GM21360 (cell line): Measurements from ENCODE around the gene LARP1.
"Not testable (repeated sequence)": the region's sequence is repeated elsewhere in the genome, so short reads cannot be mapped to it uniquely, and the experiment has no call there.

Experiments used
- ATAC-seq: cut with Tn5 transposase; IDR thresholded peaks from one replicate; pipeline ENCODE4 v1.9.1; 2021; ENCODE audit warnings: mild to moderate bottlenecking, moderate library complexity; ENCODE audit not compliant: unreplicated experiment

LARP1 gene

DNA sequence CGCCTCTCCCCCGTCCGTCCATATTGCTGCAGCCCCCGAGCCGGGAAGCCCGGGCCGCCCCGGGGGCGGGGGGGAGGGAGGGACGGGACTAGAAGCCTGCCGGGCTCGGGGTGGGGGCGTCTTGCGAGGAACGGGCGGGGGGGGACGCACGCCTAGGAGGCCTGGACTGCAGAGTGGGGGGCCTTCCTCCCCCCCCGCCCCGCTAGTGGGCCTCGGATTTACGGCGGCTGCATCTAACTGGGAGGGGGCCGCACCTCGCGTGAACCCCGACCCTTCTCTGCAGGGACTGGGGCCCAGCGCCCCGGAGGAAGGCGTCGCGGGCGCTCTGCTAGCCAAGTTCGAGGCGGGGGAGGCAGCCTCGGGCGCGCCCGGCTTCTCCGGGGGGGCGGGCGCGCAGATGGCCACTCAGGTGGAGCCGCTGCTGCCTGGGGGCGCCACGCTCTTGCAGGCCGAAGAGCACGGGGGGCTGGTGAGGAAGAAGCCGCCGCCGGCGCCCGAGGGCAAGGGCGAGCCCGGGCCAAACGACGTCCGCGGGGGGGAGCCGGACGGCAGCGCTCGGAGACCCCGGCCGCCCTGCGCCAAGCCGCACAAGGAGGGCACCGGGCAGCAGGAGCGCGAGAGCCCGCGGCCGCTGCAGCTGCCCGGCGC is at the start of gene LARP1:
TSS of gene LARP1 (plus strand) at position 17 of the 648 bp plus-strand sequence. CDS start at position 398, 381 bp downstream.
- no peak for ATAC-seq

DNA sequence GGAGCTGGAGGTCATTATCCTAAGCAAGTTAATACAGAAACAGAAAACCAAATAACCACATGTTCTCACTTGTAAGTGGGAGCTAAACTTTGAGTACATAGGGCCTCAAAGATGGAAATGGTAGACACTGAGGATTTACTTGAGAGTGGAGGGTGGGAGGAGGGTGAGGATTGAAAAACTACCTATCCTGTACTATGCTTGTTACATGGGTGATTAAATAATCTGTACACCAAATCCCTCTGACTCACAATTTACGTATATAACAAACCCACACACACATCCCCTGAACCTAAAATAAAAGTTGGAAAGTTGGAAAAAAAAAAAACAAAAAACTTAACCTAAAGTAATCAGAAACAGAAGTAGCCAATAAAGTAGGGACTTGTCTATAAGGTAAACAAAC is 48.8 kb upstream of the LARP1 start:
- ATAC-seq, result no peak

DNA sequence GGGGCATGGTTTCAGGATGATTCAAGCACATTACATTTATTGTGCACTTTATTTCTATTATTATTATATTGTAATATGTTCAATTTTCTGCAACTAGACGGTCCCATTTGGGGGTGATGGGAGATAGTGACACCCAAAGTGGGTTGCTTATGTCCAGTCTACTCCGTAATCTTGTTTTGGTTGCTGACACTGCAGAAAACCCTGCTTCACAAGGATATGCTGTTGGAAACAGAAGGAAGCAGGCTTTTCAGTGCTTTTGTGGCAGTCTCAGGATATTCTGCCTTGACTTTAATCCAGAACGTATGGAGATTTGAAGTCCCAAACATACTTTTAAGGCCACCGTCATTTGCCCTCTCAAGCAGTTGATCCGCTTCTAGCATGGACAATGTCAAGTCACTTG is 47.5 kb upstream of the LARP1 start:
- no peak for ATAC-seq

DNA sequence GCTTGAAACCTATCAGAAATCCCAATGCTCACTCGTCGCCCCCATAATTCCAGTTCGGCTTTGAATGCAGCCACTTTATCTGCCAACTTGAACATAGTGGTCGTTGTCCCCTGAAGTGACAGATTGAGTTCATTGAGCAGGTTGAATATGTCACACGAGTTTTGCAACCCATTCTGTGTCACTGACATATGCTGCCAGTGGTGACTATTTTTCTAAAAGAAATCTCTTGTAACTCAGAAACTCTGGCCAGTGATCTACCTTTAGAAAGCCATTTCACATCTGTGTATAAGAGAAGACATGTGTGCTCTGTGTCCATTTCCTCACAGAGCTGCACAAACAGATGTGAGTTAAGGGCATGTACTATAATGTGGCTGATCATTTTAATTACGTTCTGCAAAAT is 47.0 kb upstream of the LARP1 start:
- ATAC-seq, result no peak

DNA sequence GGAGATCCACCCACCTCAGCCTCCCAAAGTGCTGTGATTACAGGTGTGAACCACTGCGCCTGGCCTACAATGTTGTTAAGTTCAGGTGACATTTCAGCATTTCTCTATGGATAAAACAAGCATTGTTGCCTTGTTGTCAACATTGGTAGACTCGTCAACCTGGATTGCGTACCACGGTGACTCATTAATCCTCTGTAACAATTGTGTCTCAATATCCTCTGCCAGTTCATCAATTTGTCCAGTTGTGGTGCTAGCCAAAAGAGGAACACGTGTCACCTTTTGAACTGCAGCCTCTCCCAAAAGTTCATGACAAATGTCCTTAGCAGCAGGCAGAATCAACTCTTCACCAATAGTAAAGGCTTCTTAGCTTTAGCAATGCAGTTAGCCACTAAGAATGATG is 46.3 kb upstream of the LARP1 start:
- no peak for ATAC-seq

DNA sequence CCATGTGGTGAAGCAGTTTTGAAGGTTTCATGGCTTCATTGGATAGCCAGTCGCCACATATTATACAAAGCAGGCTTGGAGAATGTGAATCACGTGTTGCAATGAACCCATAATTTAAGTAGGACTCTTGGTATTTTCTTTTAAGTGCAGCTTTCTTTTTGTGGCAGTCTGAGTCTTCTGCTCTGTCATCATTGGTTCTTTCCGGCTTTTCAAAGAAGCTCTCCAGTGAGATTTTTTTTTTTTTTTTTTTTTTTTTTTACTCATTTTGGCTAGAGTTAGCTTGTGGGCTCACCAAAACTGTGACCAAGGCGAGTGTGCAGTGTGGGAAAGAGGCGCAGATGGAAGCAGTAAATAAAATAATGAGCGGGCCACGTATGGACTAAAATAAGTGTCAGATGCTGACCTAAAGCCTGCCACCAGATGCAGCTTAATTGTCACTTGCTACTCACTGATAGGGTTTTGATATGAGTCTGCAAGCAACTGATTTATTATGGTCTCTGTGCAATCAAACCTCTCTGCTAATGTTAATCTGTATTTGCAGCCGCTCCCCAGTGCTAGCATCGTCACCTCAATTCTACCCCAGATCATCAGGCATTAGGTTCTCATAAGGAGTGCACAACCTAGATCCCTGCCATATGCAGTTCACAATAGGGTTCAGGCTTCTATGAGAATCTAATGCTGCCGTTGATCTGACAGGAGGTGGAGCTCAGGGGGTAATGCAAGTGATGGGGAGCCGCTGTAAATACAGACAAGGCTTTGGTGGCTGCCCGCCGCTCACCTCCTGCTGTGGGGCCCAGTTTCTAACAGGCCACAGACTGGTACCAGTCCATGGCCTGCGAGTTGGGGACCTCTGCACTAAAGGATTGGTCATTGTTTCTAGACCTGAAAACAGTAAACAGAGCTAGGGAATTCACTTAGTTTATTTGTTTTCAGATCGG is 45.5 kb upstream of the LARP1 start:
- ATAC-seq, result no peak

DNA sequence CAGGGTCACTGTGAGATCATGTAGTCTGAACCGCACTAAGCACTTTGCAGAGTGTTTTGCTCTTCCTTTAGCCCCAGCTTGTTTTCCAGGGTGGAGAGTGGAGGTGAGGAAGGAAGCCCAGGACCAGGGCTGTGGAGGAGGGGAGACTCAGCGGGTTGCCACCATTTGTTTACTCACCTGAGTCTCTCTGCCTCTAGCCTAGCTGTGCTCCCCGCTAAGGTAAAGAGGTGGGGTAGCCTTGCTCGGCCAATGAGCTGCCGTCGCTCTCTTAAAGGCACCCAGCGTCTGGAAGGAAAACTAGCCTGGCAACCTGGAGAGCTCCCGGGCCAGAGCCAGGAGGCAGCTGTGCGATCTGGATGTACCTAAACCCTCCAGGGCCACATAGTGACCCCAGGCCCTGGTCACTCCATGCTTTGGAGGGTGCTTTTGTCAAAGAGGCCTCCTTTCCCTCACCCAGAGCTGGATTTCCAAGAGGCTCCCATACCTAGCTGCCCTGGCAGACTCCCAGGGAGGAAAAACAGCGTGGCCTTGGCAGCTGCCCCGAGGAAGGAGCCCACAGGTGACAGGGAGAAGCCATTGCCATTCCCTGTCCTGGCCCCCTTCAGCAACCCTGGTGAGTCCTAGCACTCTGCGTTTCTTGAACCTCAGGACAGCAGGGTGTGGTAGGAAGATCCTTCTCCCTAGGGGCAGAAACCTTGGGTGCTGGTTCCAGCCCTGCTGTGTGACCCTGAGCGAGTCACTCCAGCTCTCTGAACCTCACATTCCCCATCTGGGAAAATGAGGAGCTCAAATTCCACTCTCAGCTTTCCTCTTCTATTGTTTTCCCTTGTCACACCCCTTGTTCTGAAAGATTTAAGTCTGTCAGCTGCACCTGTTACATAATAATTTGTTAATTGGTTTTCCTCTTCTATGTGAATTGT is 42.4 kb upstream of the LARP1 start:
- no peak for ATAC-seq

DNA sequence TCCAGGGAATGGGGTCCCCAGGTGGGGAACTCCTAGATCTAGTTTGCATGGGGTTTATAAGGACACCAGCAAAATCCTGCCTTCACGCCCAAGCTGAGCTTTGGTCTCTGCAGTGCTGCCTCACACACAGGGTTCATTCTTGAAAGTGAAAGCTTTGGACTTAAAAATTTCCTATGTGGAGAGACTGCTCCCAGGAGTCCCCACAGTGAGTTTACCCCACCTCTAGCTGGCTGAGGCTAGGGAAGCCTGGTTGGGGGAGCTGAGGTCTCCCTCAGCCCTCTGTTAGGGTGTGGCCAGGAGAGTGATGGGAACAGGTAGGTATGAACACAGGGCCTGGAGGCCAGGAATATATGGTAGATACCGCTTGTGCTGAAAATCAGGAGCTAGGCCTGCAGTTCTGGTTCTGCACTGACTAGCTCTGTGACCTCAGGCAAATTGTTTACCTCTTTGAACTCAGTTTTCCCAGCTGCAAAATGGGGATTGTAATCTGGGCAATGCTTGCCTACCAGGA is 41.5 kb upstream of the LARP1 start:
- ATAC-seq, result no peak

DNA sequence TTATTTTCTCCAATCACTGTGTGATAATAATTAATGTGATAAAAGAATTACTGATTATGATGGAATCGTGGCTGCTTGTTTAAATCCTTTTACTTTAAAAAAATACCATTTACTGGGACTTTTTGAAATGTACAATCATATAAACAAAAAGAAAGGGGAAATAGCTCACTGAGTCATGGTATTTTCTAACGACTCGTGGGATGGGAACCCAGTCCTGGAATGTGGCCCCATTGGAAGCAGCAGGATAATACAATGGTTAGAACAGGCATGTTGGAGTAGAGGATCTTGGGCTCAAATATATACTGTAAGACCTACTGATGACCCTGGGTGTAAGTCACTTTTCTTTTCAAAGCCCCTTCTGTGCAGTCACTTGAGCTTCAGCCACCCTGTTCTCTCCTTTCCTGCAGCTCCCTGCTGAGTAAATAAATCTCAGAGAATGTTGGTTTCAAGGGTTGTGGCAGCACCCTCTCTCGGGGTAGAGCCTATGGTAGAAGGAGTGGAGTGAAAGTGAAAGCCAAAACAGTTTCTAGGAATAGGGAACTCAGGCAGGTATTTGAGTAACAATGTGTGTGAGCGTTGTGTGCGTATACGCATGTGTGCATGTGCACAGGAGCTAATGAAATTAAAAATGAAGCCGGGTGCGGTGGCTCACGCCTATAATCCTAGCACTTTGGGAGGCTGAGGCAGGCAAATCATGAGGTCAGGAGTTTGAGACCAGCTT is 40.8 kb upstream of the LARP1 start:
- peak; percentile 64 for ATAC-seq

DNA sequence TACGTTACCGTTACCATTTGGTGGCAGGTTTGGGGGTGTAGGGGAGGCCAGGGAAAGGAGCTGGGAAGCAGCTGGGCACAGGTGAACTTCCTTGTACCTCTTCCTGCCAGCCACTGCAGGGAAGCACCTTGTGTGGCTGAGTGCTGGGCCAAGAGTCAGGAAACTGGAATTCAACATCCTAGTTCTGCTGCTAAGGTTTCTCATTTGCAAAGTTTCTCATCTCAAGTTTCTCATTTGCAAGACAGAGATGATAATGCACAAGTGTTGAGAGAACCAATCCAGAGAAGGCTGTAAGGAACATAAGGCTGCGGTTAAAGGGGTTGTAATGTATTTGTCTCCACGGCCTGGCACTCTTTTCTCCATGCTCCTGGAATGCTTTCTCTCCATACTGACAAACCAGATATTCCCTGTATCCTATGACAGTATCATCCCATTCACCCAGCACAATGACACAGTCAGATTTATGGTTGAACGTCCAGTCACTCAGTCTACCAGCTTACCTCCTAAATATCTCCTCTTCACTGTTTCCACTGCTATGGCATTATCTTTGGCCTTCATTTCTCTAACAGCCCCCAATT is 33.6 kb upstream of the LARP1 start:
- no peak for ATAC-seq

DNA sequence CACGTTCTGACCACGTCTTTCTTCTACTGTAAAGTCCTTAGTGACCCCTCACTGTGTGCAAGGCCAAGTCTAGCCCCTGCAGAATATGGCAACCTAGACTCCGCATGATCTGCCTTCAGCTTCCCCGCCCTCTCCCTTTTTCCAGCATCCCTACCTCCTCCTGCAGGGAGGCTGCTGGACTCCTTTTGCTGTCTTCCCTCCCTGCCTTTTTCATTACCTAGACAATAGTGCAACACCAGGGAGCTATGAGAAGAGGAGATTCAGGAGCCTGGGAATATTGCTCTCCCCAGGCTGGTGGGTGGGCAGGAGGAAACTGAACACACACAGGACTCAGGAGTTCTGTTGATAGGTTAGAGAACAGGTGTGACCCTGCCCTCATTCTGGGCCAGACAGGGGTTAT is 33.1 kb upstream of the LARP1 start:
- ATAC-seq, result no peak

DNA sequence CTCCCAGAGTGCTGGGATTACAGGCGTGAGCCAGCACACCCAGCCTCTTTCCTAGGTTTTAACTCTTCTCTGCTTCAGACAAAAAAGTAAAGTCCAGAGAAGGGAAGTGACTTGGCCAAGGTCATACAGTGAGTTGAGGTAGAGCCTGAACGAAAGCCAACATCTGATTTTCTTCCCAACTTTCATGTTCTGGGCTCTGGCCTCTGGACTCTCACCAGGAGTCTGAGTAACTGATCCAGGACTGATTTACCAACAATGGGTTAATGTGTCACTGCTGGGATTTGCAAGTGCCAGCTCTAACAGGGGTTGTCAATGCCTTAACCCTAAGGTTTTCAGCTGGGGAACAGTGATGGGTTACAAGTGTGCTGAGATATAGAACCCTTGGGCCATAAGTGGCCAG is 32.2 kb upstream of the LARP1 start:
- ATAC-seq, result no peak

DNA sequence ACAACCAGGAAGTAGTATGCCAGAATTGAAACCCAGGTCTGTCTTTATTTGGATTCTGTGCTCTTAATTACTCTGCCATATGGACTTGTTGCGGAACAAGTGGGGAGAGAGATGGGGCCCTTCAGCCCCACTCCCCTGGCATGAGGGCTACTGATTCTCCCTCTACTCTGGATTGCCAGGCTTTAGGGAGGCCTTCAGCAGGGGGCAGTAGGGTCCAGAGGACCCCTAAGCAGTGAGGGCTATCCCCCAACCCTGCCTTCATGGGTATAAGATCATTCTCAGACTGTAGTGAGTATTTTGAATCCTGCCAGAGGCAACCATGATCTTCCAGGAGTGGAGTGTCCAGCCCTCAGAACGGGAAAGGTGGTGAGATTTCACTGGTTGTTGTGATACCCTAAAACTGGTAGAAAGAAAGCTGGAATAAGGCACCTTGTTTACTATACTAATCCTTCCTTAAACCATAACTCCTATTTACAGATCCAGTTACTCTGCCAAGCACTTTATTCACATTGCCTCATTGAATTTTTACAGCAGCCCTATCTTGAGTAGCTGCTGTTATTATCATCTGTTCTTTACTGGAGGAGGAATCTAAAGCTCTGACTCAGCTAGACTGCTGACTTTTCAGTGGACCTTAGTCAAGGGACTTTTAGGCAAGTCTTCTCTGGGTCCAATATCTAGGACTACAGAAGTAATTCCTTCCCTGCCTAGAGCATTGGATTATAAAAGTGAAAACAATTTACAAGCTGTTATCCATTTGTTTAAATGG is 31.3 kb upstream of the LARP1 start:
- no peak for ATAC-seq

DNA sequence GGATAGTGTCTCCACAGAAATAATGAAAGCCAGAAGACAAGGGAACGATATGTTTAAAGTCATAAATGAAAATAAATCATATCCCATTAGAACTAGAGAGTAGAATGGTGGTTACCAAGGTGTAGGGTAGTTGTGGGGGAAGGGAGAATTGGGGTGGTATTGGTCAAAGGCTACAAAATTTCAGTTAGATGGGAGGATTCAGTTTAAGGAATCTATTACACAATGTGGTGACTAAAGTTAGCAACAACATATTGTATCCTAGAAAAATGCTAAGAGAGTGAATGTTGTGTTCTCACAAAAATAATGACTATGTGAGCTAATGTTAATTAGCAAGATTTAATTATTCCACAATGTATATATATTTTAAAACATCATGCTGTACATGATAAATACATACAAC is 27.8 kb upstream of the LARP1 start:
- ATAC-seq, result no peak

DNA sequence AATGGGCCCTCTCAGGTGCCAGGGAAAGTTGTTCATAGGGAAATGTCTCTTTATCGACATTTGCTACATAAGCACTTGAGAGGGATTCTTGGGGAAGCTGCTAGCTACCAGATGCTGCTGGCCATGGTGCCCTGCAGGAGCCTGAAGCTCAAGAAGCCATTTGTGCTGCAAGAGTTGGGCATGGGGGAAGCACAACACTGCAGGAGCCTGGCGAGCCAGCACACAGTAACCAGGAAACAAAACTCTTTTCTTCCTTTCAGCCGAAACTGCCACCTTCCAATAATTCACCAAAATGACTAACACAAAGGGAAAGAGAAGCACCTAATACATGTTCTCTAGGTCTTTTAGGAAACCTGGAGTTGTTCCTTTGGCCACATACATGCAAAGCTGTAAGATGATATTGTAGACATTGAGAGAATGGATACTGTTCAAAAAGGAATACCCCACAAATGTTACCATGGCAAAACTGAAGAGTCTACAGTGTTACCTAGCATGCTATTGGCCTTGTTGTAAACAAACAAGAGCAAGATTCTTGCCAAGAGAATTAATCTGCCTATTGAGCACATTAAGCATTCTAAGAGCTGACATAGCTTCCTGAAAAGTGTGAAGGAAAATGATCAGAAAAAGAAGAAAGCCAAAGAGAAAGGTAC is 26.1 kb upstream of the LARP1 start:
- no peak for ATAC-seq

DNA sequence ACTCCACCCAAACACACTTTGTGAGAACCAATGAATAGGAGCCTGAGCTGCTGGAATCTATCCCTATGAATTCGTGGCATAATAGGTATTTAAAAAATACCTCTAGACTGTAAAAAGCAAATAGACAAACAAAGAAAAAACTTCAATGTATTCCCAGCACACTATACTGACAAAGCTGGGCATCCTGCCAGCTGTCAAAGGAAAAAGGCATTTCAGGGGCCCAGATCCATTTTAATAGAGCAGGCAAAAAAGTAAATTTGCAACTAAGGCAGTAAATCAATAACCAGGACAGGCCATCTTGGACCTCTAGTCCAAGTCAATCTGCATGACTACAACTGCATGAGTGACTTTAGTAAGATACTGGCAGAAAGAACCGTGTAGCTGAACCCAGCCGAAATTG is 25.6 kb upstream of the LARP1 start:
- no peak for ATAC-seq

DNA sequence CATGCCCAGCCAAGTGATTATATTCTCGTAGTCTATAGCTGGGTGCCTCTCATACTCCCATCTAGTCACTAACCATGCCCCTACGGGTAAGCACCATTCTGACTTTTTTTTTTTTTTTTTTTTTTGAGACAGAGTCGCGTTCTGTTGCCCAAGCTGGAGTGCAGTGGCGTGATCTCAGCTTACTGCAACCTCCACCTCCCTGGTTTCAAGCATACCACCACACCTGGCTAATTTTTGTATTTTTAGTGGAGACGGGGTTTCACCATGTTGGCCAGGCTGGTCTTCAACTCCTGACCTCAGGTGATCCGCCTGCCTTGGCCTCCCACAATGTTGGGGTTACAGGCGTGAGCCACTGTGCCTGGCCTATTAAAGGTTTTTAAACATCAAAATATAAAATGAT is 24.4 kb upstream of the LARP1 start:
- not testable (repeated sequence) for ATAC-seq

DNA sequence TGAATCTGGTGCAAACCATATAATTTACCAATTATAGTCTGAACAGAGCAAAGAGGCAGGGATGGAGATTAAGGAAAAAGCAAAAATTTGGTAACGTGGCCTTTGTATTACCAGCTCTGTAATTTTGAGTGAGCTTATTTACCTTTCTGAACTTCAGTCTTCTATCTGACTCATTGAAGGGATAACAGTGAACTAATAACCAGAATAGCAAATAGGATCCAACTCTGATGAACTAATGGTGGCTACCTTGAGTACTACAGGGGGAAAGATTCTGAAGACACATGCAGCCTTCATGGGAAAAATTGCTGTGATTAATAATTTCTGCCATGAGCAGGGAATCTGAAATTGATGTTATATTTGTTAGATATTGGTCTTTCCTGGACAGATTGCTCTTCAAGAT is 23.0 kb upstream of the LARP1 start:
- no peak for ATAC-seq
